Renal cortical epithelial cell (primary cell): ENCODE data around the gene GRIK1. TPM values are rescaled to one million over a fixed set of nuclear protein-coding genes. Genes with fewer than 3 reads are reported as not detected.
"Not testable (repeated sequence)": the region's sequence is repeated elsewhere in the genome, so short reads cannot be mapped to it uniquely, and the experiment has no call there.

ENCODE experiments used
- DNase-seq: peaks from one replicate; pipeline ENCODE4 v3.0.0-alpha.2; 2011; ENCODE audit warnings: low read depth
- total RNA-seq: library from RNA; depleted of rRNA; stranded (reverse); fragments of >200 nt; gene quantifications from 2 replicates; pipeline ENCODE4 v1.2.3, GENCODE V29; 2014

The GRIK1 gene
- not detected in 2 replicates for total RNA-seq

DNA sequence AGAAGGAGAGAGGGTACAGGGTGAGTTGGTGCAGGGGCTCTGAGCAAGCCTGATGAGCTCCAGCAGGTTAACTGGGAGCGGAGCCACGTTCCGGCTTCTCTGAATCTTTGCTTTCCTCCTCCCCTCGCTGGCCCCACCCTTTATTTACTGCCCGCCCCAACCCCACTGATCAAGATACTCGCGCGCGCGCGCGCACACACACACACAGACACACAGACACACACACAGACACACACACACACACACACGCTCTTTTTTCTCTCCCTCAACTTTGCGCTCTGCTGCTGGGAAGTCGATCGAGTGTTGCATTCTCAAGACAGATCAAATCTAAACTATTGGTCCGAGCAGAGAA, at the start of gene GRIK1:
GRIK1 (minus strand) TSS at position 73 of the 352 bp plus-strand sequence.
- DNase-seq = no peak

DNA sequence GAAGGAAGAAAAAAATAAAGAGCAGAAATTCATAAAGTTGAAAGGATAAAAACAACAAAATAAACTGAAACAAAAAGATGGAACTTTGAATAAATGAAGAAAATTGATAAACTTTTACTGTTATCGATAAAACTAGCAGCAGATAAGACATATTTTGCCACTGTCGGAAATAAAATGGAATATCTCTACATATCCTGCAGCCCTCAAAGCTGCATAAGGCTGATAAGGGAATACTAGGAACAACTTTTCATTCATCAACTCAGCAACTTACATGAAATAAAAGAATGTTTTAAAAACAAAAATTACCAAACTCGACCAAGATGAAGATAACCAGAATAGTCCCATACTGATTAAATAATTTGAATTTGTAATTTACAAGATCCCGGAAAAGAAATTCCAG, 48.0 kb upstream of the GRIK1 start:
- DNase-seq = no peak

DNA sequence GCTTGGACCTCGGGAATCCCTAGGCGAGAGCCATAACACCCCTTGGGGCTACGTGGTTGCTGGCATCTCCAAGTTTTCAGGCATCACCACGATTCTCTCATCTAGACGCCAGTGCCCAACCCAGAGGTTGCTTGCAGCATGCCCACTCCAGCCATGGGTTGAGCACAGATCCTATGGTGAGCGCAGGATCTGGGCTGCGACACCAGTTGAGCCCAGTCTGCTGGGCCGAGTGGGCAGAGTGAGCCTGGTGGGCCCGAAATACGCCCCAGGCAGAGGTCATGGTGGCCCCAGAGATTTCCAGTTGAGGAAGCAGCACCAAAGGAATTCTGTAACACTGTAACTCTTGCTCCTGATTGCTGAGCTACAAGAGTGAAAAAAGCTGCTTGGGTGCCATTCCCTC, 46.1 kb upstream of the GRIK1 start:
- DNase-seq = no peak

DNA sequence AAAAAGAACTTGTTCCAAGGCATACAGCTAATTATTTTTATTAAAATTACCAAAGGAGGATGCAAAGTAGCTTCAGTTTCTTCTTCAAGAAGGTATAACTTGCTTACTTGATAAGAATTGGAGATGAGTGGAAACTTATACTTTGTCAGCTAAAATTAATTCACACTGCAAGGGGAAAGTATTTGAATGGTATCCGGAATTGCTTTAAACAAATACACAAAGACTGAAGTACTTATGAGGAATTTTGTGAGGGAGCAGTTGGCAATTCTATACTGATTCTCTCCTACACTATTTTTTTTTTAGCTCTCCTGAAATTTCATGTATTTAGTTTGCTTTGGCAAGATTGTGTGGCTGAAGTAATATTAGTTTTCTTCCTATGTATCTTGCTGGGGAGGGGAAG, 39.2 kb upstream of the GRIK1 start:
- no peak for DNase-seq

DNA sequence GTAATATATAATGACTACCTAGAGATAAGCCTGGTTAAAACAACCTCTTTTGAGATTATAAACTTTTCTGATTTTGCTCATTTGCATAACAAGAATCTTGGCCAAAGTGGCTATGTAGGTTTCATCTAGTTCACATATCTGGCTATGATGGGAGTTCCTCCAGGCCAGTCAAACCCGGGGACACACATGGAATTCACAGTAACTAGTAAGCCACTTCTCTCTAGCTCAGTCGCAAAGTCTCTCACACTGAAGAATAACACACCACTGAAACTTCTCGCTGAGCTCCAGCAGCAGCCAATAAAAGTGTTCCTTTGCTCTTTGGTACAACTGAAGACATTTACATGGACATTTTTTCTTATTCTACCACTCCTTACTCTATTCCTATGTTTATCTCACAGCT, 36.0 kb upstream of the GRIK1 start:
- DNase-seq = no peak

DNA sequence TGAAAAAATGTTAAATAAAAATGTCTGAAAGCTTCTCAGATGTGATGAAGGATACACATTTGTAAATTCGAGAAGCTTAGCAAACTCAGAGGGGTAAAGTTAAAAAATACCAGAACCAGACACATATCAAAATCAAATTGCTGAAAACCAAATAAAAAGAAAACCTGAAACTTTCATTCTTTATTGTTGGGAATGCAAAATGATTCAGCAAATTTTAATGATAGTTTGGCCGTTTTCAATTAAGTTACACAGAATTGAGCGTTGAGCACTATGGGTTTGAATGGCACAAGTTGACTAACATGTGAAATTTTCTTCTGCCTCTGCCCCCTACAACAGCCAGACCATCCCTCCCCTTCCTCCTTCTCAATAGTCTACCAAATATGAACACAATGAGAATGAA, 33.5 kb upstream of the GRIK1 start:
- no peak for DNase-seq

DNA sequence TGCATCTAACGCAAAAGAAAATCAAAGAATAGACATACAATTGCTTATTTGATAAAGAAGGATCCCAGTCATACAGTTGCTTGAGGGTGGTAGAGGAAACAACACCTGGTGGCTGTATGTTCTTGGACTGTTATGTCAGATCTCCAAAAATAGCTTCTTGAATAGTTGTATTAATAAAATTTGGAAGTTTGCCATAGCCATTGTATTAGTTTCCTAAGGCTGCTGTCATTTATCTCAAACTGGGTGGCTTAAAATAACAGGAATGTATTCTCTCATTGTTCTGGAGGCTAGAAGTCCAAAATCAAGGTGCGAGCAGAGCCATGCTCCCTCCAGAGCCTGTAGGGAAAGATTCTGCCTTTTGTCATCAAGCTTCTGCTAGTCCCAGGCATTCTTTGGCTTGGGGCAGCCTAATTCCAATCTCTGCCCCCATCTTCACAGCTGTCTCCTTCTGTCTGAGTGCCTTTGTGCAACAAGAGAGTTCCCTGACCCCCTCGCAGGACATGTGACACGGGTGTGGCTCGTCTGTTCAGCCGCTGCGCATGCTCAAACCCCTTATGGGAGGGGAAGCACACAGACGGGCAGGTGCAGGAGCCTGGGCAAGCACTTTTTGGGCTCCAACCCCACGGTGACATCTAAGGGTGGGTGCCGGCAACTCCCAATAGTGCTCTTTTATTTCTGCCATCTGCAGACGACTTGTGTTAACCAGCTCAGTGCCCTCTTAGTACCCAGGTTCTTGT, 21.7 kb upstream of the GRIK1 start:
- DNase-seq = no peak

DNA sequence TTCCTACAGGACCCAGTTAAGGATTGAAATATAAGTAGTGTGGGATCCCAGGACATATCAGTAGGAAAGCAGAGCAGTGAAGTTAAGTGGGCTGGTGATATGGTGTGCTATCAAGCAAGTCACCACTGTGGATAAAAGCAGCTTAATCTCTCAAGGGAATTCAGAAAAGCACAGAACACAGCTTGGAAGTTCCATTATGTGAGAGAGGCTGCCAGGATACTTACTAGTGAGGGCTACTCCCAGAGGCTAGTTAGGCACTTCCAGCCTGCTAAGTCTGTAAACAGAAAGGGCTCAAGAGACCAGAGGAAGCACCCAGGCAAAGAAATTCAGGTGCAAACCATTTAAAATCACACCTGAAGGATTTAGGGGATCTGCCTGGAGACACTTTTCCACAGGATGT, 18.8 kb upstream of the GRIK1 start:
- DNase-seq = no peak

DNA sequence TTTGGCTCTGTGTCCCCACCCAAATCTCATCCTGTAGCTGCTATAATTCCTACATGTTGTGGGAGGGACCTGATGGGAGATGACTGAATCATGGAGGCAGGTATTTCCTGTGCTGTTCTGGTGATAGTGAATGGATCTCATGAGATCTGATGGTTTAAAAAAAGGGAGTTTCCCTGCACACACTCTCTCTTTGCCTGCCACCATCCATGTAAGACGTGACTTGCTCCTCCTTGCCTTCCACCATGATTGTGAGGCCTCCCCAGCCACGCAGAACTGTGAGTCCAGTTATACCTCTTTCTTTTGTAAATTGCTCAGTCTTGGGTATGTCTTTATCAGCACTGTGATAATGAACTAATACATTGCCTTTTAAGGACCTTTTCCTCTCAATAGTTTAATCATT, 18.2 kb upstream of the GRIK1 start:
- not testable (repeated sequence) for DNase-seq

DNA sequence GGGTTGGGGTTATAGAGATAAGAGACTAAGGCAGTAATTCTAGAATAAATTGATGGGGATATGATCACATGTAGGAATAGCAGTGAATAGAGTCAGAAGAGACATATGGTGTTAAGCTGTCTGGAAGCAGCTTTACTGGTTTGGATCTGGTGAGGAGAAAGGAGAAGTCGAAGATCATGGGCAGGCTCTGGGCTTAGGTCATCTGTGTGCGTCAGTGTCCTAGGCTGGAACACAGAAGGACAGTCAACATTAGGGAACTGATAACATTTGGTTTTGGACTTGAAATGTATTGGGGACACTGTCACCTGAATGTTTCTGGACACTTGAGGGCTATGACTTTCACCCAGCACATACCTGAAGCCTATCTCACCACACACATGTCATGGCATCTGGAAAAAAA, 13.9 kb upstream of the GRIK1 start:
- DNase-seq = no peak

DNA sequence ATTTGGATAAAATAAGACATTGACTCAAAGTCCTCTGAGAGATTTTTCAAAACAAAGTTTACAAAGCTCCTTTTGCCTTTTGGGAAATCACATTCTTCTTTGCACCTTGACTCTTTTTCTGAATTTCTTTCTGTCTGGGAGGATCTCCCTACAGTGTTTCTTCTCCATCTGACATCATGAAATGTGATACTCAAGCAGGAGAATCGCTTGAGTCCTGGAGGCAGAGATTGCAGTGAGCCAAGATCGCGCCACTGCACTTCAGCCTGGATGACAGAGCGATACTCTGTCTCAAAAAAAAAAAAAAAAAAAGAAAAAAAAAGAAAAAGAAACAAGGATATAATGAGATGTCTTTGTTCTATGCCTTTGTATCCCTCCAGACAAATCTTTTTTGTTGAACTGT, 13.3 kb upstream of the GRIK1 start:
- no peak for DNase-seq

DNA sequence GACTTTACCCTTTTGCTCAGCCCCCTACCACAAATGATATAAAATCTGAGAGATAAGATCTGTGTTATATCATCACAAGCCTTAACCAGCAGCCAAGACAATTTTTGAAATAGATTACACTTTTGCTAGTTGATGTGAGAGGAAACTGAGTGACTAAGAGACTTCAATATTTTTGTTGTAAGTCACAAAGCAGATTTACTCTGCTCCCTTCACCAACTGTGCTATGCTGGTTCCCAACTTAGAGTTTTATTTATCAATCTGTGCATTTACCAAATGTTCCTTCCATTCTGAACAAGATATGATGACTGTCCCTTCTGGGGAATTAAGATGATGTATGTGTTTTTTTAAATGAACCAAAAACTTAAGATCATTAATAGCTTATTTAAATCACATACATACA, 12.1 kb upstream of the GRIK1 start:
- DNase-seq = no peak

DNA sequence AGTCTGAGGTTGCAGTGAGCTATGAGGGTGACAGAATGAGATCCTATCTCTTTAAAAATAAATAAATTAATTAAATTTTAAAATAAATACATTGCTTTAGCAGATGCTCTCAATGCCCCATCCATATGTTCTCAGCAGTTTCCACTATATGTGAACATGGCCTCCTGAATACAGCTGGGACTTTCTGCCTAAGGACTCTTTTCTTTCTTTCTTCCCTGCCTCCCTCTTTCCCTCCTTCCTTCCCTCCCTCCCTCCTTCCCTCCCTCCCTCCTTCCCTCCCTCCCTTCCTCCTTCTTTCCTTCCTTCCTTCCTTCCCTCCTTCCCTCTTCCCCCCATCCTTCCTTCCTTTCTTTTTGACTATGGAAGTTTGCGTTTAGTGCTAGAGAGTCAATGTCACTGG, 10.2 kb upstream of the GRIK1 start:
- no peak for DNase-seq

DNA sequence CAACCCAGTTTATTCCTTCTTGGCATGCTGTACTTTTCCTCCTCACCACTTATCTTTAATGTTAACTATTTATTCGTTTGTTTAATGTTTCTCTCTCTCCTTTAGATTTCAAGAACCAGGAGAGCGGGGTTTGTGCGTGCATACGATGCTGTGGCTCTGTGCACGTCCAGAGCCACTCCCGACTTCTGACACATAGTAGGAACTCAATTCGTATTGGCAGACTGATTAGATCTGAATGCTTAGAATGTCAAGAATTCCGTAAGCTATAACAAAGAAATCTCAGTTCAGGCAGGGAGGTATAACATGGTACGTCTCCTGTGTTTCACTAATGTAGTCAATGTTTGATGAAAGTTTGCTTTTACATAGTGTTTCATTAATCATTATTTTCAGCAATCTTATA, 7.3 kb upstream of the GRIK1 start:
- DNase-seq = no peak

DNA sequence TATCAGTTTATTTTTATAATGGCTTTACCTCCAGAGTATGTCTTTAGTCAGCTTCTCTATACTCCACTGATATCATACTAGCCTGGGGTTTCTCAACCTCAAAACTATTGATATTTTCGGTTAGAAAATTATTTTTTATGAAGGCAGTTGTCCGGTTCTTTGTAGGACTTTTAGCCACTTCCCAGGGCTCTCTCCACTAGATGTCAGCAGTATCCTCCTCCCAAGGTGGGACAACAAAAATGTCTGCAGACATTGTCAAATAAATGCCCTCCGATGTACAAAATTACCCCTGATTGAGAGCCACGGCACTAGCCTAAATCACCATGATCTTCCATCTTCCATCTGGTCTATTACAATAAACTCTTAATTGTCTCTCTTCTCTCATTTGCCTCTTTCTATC, 4.1 kb upstream of the GRIK1 start:
- DNase-seq = no peak

DNA sequence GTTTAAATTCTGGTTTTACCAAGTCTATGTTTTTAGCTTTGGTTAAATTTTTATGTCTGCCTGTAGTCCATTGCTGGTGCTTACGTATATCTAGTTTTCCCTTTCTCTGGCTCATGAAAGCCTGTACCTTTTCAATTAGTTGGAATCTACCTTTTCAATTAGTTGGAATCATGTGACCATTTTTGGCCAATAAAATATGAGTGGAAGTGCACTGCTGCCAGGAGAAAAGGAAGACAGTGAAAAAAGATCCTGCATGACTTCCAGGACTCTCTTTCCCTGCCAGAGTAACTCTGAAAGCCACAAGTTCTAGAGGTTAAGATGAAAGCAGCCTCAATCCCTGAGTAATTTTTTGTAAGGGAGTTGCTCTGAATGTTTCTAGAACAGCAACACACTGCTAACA, 2.2 kb upstream of the GRIK1 start:
- DNase-seq = no peak

DNA sequence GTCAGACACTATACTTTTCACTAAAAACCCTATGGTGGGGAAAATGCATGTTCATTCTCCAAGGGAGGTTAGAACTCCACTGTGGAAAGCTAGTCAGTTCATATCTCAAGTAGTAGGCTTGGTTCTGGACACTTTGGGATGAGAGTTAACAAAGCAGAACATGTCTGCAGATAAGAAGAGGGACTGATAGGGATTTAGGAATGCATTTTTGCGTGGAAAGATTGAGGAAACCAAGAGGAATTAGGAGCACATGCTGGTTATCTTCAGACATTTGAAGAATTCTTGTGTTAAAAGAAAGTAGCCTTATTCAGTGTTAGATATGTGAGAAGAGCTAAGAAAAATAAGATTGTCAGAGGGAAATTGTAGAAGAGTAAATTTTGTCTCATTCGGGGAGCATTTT, 1.2 kb upstream of the GRIK1 start:
- no peak for DNase-seq

DNA sequence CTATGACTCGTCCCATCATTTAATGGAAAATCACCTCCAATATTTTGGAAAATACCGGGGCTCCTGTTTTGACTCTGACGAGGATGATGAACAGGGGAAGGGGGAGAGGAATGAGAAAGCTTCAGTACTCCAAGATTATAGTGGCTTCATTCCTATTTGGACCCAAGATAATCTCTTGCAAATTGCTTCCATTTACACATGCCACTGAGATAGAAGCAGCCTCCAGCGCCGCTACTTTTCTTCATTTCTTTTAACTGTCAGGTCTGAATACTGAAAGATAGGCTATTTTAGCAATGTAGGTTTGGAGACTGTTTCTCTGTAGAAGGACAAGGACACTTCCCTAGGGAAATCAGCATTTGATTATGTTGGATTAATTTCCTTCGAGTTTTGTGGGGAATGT, 565 bp upstream of the GRIK1 start:
- no peak for DNase-seq

DNA sequence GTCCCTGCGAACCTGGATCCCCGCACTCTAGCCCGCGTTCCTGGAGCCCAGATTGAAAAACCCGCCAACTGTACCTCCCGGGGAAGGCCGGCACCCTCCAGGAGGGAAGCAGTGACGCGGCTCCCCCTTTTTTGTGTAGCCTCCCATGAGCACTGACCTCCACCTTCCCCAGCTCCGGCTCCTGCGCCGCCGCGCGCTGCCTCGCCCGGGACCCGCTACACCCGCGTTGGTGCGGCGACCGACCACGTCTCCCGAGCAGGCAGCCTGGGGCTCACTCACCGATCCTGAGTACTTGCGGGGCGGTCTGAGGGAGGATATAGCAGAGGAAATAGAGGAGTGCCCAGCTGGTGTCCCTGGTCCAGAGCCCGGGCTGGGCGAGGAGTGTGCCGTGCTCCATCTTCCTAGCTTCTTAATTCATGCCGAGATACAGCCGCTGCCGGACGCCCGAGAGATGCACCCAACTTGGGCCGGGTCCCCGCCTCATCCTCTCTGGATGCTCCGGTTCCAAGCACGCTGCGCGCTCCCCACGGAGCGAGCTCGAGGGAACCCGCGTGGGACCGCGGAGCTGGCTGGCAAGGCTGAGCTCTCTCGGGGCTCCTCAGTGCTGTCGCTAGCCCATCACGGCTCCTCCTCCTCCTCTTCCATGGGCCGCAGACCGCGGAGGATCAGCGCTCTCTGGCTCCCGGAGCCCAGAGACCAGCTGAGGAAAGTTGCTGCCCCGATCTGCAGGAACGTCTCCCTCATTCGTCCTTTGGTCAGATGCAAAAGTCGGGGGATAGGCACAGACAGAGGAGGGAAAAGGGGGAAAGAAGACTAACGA, 482 bp downstream of the GRIK1 start:
- DNase-seq = no peak

DNA sequence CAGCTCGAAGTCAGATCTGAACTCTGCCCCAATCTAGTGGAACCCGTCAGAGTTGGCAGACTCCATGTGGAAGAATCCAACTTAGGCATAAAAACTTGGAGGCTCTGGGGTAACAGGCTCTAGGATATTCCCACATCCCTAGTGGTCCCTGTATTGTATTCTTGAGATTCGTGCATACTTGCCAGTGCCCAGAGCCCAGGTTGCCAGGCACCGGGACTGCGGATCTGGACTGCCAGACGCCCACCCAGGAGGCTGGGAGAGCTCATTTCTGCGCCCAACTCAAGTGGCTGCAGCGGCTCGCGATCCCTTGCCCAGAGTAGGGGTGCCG, 1.1 kb downstream of the GRIK1 start:
- DNase-seq = no peak

DNA sequence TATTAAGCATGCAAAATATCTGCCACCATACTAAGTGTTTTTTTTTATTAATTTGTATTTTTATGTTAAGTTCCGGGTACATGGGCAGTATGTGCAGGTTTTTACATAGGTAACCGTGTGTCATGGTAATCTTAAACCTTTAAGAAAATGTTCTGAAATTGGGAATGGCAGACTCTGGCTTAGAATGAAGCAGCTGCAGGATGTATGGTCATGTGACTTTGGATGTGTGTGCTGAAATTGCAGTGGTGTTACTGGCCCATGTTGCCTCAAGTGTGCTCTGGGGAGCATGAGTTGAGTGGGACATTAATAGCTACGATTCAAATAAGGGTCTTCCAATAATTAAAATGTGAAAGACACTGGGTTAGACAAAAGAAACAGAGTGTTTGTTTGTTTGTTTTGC, 6.7 kb downstream of the GRIK1 start:
- no peak for DNase-seq

DNA sequence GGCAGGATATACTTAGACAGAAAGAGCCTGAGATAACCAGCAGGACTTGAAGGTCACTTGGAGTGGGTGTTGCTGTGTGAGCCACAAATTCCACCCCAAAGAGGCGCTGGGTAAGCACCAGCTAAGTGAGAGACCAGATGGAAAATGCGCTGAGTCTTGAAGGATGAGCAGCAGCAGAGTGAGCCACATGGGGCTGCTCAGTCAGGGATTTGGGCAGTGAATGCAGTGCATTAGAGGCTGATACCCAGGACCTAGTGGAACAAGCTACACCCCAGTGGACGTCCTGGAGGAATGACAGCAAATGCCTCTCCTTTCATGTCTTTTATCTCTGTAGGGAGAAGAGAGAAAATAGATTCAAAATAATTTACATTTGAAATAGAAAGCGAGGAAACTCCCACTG, 11.3 kb downstream of the GRIK1 start:
- no peak for DNase-seq

DNA sequence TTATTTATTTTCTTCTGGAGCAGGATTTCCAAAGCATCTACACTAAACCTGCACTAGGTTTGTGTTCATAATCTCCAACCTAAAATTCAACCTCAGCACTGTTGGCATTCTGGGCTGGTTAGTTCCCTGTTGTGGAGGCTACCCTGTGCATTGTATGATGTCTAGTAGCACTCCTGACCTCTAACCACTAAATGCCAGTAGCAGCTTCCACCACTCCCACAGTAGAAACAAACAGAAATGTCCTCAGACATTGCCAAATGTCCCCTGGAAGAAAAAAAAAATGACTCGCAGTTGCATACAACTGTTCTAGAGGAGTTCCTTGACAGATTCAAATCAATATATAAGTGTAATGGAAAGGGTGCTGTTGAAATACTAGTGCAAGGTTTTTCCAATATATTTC, 18.9 kb downstream of the GRIK1 start:
- DNase-seq = no peak

DNA sequence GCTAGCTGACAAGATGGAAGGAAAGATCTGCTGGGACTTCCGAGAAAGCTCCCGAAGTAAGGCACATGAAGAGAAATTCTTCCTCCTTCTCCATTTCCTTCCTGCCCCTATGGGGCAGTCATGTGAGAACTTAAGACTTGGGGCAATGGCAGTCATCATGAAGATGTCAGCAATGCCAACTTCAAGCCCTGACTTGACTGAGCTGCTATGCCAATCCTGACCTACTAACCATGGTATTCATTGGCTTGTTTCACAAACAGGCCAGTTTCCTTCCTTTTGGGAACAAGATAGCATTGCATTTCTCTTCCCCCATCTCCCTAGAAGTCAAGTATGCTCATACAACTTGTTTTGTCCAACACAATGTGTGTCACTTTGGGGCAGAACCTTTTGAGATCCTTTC, 25.5 kb downstream of the GRIK1 start:
- no peak for DNase-seq
